HEK293T (cell line): ENCODE data around the gene IRAK3.

Experiments used
- CTCF ChIA-PET: fragments of 350-600 bp; formaldehyde crosslinking; extraction: SDS; loops from one replicate; lab custom pipeline; 2021; ENCODE audit warnings: antibody characterized with exemption, inconsistent platforms; lab: Yijun Ruan, JAX
- POLR2A ChIA-PET: fragments of 350-600 bp; formaldehyde crosslinking; extraction: SDS; loops from one replicate; lab custom pipeline; 2020; ENCODE audit warnings: antibody characterized with exemption, inconsistent platforms; lab: Yijun Ruan, JAX
- DNase-seq: peaks from one replicate; pipeline ENCODE4 v3.0.0; 2012; ENCODE audit warnings: mixed read lengths; ENCODE audit errors: extremely low spot score
- ARNT ChIP-seq: fragments of 450-650 bp; IDR thresholded peaks from 2 replicates; pipeline ENCODE4 v1.6.1; 2017; ENCODE audit warnings: mild to moderate bottlenecking
- BHLHE40 ChIP-seq: fragments of 450-650 bp; IDR thresholded peaks from 2 replicates; pipeline ENCODE4 v1.6.1; 2016; ENCODE audit warnings: mild to moderate bottlenecking, moderate library complexity, borderline replicate concordance
- CTBP1 ChIP-seq: fragments of 450-650 bp; IDR thresholded peaks from 2 replicates; pipeline ENCODE4 v1.6.1; 2016; ENCODE audit warnings: borderline replicate concordance
- ELF4 ChIP-seq: fragments of 450-650 bp; IDR thresholded peaks from 2 replicates; pipeline ENCODE4 v1.6.1; 2017; ENCODE audit warnings: antibody characterized with exemption
- FOXA1 ChIP-seq: fragments of 450-650 bp; IDR thresholded peaks from 2 replicates; pipeline ENCODE4 v1.6.1; 2016; ENCODE audit warnings: mild to moderate bottlenecking
- FOXK2 ChIP-seq: fragments of 450-650 bp; IDR thresholded peaks from 2 replicates; pipeline ENCODE4 v1.6.1; 2016; ENCODE audit warnings: mild to moderate bottlenecking
- FOXM1 ChIP-seq: fragments of 450-650 bp; IDR thresholded peaks from 2 replicates; pipeline ENCODE4 v1.6.1; 2017; ENCODE audit warnings: mild to moderate bottlenecking, borderline replicate concordance
- HDGF ChIP-seq: fragments of 450-650 bp; IDR thresholded peaks from 2 replicates; pipeline ENCODE4 v1.6.1; 2017; ENCODE audit warnings: antibody characterized with exemption, borderline replicate concordance
- L3MBTL2 ChIP-seq: fragments of 450-650 bp; conservative IDR thresholded peaks from 2 replicates; pipeline ENCODE4 v1.6.1; 2016; ENCODE audit warnings: mild to moderate bottlenecking
- LEF1 ChIP-seq: fragments of 450-650 bp; IDR thresholded peaks from 2 replicates; pipeline ENCODE4 v1.6.1; 2017; ENCODE audit warnings: mild to moderate bottlenecking, borderline replicate concordance
- NFRKB ChIP-seq: fragments of 450-650 bp; IDR thresholded peaks from 2 replicates; pipeline ENCODE4 v1.6.1; 2016; ENCODE audit warnings: mild to moderate bottlenecking, moderate library complexity
- SP1 ChIP-seq: fragments of 450-650 bp; IDR thresholded peaks from 2 replicates; pipeline ENCODE4 v1.6.1; 2017
- SUZ12 ChIP-seq: fragments of 450-650 bp; IDR thresholded peaks from 2 replicates; pipeline ENCODE4 v1.6.1; 2016; ENCODE audit warnings: mild to moderate bottlenecking
- TARDBP ChIP-seq: fragments of 450-650 bp; IDR thresholded peaks from 2 replicates; pipeline ENCODE4 v1.6.1; 2016
- ZNF384 ChIP-seq: fragments of 450-650 bp; IDR thresholded peaks from 2 replicates; pipeline ENCODE4 v1.6.1; 2016
- TF ChIP-seq, protein P1 (sequence below): fragments of 450-650 bp; IDR thresholded peaks from 2 replicates; pipeline ENCODE4 v1.6.1; 2016

The IRAK3 gene

DNA sequence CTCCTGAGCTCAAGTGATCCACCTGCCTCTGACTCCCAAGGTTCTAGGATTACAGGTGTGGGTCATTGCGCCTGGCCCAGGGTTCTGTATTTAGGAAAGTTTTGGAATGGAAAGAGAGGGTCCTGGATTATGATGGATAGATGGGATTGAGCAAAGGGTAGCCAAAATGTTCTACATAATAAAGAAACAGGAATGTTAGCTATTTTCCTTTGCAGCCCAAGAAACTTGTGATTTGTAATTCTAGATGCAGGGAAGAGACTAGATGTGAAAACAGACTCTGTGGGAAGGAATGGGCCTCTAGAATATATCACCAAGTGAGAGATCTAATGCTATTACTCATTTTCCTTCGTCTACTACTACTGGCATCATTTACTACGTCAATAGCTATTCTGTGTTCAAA, 83.6 kb downstream of the IRAK3 start:
- POLR2A ChIA-PET = interaction anchor here (0.8 to 1.1 kb wide), 2 partner anchors 15 to 103 kb away, joined by 3 read pairs; partner anchors contain the start of gene TMBIM4
- DNase-seq = no peak

DNA sequence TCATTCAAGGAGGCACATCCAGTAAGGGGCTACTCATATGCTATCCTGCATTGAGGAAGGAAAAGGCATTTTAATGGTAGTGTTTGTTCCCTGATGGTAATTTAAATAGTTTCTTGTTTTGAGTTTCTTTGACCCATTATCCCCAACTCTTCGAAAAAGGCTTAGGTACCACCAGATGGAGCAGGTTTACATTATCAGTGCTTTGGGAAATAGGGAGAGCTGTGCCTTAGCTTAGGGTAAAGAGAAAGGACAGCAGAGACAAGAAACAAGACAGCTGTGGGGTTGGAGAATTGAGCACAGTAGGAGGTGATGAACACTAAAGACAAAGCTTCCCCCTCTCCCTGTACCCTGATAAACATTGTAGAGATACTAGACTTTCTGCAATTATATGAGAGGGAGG, 84.1 kb downstream of the IRAK3 start:
- ChIA-PET CTCF (interaction anchor here (0.8 kb wide), 1 partner anchor 38 kb away, joined by 3 read pairs; no protein-coding TSS in a partner anchor), POLR2A (interaction anchor here (0.8 to 1.1 kb wide), 2 partner anchors 16 to 104 kb away, joined by 3 read pairs; partner anchors contain the start of gene TMBIM4)
- DNase-seq = no peak
- TF ChIP-seq NFRKB (no peak), CTBP1 (no peak), FOXA1 (no peak)

More for the DNA sequence above, 83.6 kb downstream of the IRAK3 start:
- TF ChIP-seq SP1 (no peak), ARNT (no peak), CTBP1 (no peak), HDGF (no peak), FOXK2 (no peak), ZNF384 (no peak), SUZ12 (no peak), BHLHE40 (no peak), ELF4 (no peak), L3MBTL2 (no peak)
- TF ChIP-seq, protein P1, sequence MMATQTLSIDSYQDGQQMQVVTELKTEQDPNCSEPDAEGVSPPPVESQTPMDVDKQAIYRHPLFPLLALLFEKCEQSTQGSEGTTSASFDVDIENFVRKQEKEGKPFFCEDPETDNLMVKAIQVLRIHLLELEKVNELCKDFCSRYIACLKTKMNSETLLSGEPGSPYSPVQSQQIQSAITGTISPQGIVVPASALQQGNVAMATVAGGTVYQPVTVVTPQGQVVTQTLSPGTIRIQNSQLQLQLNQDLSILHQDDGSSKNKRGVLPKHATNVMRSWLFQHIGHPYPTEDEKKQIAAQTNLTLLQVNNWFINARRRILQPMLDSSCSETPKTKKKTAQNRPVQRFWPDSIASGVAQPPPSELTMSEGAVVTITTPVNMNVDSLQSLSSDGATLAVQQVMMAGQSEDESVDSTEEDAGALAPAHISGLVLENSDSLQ = no peak
- CTCF ChIA-PET = interaction anchor here (0.8 kb wide), 1 partner anchor 37 kb away, joined by 3 read pairs; no protein-coding TSS in a partner anchor

DNA sequence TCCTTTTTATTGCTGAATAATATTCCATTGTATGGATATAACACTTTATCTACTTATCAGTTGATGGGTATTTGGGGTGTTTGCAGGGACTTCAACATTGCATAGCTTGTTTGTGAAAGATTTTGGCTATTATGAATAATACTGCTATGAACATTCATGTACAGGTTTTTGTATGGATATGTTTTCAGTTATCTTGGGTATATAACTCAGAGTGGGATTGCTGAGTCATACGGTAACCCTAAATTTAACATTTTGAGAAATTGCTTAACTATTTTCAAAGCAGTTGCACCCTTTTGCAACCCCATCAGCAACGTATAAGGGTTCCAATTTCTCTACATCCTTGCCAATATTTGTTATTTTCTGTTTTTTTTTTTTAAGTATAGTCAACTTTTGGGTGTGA, 86.0 kb downstream of the IRAK3 start:
- CTCF ChIA-PET = no interaction called here
- DNase-seq = no peak
- TF ChIP-seq FOXA1 = no peak
- no peak for TF ChIP-seq NFRKB
- no peak for TF ChIP-seq ELF4
- POLR2A ChIA-PET = no interaction called here

DNA sequence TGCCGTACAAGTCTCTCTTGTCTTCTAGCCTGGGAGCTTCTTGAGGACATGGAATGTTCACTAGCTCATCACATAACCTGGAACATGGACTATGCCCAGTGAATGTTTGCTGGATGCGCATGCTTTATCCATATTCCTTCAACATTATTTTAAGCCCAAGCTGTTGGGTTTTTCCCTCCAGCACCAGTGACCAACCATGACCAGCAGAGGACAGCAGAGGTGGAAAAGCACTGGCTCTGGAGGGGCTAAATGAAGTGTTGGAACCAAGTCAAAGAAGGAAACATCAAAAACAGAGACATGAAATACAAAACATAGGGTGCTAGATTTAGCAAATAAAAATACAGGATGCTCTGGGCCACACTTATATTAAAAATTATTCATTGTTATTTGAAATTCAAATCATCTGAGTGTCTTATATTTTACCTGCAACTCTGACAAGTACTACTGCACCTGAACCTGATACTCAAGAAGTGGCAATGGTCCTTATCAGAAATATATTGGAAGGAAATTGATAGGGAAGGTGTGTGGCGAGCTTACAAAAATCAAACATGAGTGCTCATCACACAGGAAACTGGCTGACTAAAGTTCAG, 90.2 kb downstream of the IRAK3 start:
- ChIA-PET POLR2A (interaction anchor here (1.1 kb wide), 1 partner anchor 21 kb away, joined by 3 read pairs; no protein-coding TSS in a partner anchor), CTCF (interaction anchor here (0.6 to 1.7 kb wide), 4 partner anchors 9 to 130 kb away, joined by 3 to 6 read pairs (median 4); partner anchors contain the start of gene TMBIM4)
- TF ChIP-seq HDGF (no peak), ZNF384 (no peak), FOXA1 (no peak), SUZ12 (no peak), ELF4 (no peak), L3MBTL2 (no peak), TARDBP (no peak), BHLHE40 (no peak)
- peak; percentile 51 for DNase-seq

DNA sequence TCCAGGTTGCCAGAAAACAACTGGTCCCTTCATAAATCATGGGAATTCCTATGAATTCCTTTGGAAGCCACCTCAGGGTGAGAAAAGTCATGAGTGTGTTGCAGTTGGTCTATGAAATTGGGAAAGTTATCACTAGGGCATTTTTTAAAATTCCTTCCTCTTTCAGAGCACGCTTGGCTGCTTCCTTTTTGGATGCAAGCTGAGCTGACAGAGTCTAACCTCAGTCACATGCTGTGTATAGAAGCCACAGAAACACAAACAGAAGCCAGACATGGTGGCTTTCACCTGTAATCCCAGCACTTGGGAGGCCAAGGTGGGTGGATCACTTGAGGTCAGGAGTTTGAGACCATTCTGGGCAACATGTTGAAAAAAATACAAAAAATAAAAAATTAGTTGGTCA, 91.5 kb downstream of the IRAK3 start:
- TF ChIP-seq BHLHE40 = no peak
- no peak for TF ChIP-seq FOXM1
- TF ChIP-seq, protein P1 = no peak
- no peak for TF ChIP-seq L3MBTL2
- no peak for TF ChIP-seq HDGF
- TF ChIP-seq LEF1 = no peak
- TF ChIP-seq ARNT = no peak
- no peak for TF ChIP-seq SP1
- no peak for TF ChIP-seq CTBP1
- TF ChIP-seq FOXK2 = no peak
- POLR2A ChIA-PET = no interaction called here
- CTCF ChIA-PET = interaction anchor here (1.1 kb wide), 1 partner anchor 73 kb away, joined by 3 read pairs; no protein-coding TSS in a partner anchor
- DNase-seq = no peak

DNA sequence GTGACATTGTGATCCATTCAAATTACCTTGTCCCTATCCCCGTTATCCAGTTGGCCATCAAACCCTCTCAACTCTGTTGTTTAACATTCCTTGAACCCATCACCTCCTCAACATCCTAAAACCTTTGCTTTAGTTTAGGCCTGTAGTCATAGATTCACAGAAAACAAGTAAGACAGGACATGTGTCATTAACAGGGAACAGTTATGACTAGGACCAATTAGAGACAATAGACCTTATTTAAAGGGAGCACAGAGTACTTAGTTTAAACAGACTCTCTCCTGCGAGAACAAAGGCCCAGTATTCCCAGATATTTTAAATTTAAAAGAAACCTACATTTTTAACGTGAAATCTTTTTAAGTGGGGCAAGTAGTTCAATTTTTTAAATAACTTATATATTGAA, 93.2 kb downstream of the IRAK3 start:
- ChIA-PET CTCF (no interaction called here), POLR2A (no interaction called here)
- no peak for DNase-seq
- TF ChIP-seq, protein P1 = no peak
- TF ChIP-seq ARNT = no peak
- no peak for TF ChIP-seq NFRKB
- TF ChIP-seq SP1 = no peak
- TF ChIP-seq TARDBP = no peak

DNA sequence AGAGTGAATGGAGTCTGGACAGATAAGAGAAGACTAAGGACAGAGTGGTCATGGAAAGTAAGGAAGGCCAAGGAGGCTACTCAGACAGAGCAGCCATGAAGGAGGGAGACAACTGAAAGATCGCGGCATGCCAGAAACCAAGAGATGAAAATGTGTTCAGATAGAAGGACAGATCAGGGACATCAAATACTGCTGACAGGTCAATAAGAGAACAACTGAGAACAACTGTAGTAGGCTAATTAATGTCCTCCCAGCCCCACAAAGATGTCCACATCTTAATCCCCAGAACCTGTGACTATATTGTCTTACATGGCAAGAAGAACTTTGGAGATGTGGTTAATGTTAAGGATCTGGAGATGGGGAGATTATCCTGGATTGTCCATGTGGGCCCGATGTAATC, 98.3 kb downstream of the IRAK3 start:
- CTCF ChIA-PET = no interaction called here
- POLR2A ChIA-PET = no interaction called here
- DNase-seq = no peak
- TF ChIP-seq FOXA1 (no peak), FOXM1 (no peak), ZNF384 (no peak), CTBP1 (no peak), TARDBP (no peak), ELF4 (no peak), LEF1 (no peak), ARNT (no peak)
